Liver (tissue), 3 donors: ENCODE measurements around the gene CXCR1.

Source experiments
- EGR1 ChIP-seq, 2 donors: IDR thresholded peaks; 2 replicates each; pipeline ENCODE4 v1.6.1; 2016 to 2018; ENCODE audit warnings: antibody characterized with exemption in 2 of 2, low read depth in 2 of 2
- FOXA1 ChIP-seq: IDR thresholded peaks from 2 replicates; pipeline ENCODE4 v1.6.1; 2016; ENCODE audit warnings: antibody characterized with exemption
- GABPA ChIP-seq, 2 donors: IDR thresholded peaks in 1 of 2; conservative IDR thresholded peaks in 1 of 2; 2 replicates each; pipeline ENCODE4 v1.6.1; 2016; ENCODE audit warnings: antibody characterized with exemption in 2 of 2, mild to moderate bottlenecking in 1 of 2, moderate library complexity in 1 of 2
- HNF4A ChIP-seq, 2 donors: conservative IDR thresholded peaks; 2 replicates each; pipeline ENCODE4 v1.6.1; 2016; ENCODE audit warnings: antibody characterized with exemption in 2 of 2, mild to moderate bottlenecking in 2 of 2
- HNF4G ChIP-seq: IDR thresholded peaks from 2 replicates; pipeline ENCODE4 v1.6.1; 2016; ENCODE audit warnings: antibody characterized with exemption
- MAX ChIP-seq: IDR thresholded peaks from 2 replicates; pipeline ENCODE4 v1.6.1; 2016; ENCODE audit warnings: antibody characterized with exemption
- NR2F2 ChIP-seq: IDR thresholded peaks from 2 replicates; pipeline ENCODE4 v1.6.1; 2016; ENCODE audit warnings: antibody characterized with exemption
- RAD21 ChIP-seq, 2 donors: IDR thresholded peaks; 2 replicates each; pipeline ENCODE4 v1.6.1; 2016; ENCODE audit warnings: antibody characterized with exemption in 2 of 2, mild to moderate bottlenecking in 2 of 2
- RXRA ChIP-seq, 2 donors: IDR thresholded peaks; 2 replicates each; pipeline ENCODE4 v1.6.1; 2017 to 2018; ENCODE audit warnings: antibody characterized with exemption in 2 of 2, mild to moderate bottlenecking in 1 of 2
- YY1 ChIP-seq: IDR thresholded peaks from 2 replicates; pipeline ENCODE4 v1.6.1; 2016; ENCODE audit warnings: antibody characterized with exemption, mild to moderate bottlenecking
- ZBTB33 ChIP-seq: IDR thresholded peaks from 2 replicates; pipeline ENCODE4 v1.6.1; 2016; ENCODE audit warnings: antibody characterized with exemption
- TF ChIP-seq, protein P1 (sequence below): IDR thresholded peaks from 2 replicates; pipeline ENCODE4 v1.6.1; 2016; ENCODE audit warnings: antibody characterized with exemption, mild to moderate bottlenecking
- TF ChIP-seq, protein P2 (sequence below): fragments of 150-350 bp; IDR thresholded peaks from 2 replicates; pipeline ENCODE4 v1.5.1; 2017; ENCODE audit warnings: improper control_type of control experiment, low read depth, low read length; ENCODE audit not compliant: missing input control
- TF ChIP-seq, protein P3 (sequence below): IDR thresholded peaks from 2 replicates; pipeline ENCODE4 v1.6.1; 2016; ENCODE audit warnings: antibody characterized with exemption
- donor health status: healthy.
- donor health status: healthy.

DNA sequence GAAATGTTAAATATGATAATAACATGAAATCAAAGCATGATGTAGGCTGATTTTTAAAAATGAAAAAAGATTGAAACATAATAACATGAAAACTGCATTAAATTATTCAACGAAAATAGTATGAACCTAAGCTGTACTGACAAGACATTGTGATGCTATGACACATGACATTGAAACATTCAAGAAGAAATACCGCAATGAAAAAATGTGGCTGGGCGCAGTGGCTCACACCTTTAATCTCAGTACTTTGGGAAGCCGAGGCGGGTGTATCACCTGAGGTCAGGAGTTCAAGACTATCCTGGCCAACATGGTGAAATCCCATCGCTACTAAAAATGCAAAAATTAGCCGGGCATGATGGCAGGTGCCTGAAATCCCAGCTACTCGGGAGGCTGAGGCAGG lies 14.6 kb downstream of the CXCR1 start:
- TF ChIP-seq, protein P1, sequence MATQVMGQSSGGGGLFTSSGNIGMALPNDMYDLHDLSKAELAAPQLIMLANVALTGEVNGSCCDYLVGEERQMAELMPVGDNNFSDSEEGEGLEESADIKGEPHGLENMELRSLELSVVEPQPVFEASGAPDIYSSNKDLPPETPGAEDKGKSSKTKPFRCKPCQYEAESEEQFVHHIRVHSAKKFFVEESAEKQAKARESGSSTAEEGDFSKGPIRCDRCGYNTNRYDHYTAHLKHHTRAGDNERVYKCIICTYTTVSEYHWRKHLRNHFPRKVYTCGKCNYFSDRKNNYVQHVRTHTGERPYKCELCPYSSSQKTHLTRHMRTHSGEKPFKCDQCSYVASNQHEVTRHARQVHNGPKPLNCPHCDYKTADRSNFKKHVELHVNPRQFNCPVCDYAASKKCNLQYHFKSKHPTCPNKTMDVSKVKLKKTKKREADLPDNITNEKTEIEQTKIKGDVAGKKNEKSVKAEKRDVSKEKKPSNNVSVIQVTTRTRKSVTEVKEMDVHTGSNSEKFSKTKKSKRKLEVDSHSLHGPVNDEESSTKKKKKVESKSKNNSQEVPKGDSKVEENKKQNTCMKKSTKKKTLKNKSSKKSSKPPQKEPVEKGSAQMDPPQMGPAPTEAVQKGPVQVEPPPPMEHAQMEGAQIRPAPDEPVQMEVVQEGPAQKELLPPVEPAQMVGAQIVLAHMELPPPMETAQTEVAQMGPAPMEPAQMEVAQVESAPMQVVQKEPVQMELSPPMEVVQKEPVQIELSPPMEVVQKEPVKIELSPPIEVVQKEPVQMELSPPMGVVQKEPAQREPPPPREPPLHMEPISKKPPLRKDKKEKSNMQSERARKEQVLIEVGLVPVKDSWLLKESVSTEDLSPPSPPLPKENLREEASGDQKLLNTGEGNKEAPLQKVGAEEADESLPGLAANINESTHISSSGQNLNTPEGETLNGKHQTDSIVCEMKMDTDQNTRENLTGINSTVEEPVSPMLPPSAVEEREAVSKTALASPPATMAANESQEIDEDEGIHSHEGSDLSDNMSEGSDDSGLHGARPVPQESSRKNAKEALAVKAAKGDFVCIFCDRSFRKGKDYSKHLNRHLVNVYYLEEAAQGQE = no peak
- TF ChIP-seq, protein P2, sequence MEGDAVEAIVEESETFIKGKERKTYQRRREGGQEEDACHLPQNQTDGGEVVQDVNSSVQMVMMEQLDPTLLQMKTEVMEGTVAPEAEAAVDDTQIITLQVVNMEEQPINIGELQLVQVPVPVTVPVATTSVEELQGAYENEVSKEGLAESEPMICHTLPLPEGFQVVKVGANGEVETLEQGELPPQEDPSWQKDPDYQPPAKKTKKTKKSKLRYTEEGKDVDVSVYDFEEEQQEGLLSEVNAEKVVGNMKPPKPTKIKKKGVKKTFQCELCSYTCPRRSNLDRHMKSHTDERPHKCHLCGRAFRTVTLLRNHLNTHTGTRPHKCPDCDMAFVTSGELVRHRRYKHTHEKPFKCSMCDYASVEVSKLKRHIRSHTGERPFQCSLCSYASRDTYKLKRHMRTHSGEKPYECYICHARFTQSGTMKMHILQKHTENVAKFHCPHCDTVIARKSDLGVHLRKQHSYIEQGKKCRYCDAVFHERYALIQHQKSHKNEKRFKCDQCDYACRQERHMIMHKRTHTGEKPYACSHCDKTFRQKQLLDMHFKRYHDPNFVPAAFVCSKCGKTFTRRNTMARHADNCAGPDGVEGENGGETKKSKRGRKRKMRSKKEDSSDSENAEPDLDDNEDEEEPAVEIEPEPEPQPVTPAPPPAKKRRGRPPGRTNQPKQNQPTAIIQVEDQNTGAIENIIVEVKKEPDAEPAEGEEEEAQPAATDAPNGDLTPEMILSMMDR = no peak
- TF ChIP-seq GABPA (IDR thresholded peaks at IDR 0.05 in 1 of 2, conservative IDR thresholded peaks at IDR 0.05 in 1 of 2) (no peak), FOXA1 (no peak), MAX (no peak), RAD21 (IDR thresholded peaks at IDR 0.05) (no peak), RXRA (IDR thresholded peaks at IDR 0.05) (no peak), NR2F2 (no peak), EGR1 (IDR thresholded peaks at IDR 0.05; ENCODE audit: low read depth in 2 of 2) (no peak), YY1 (no peak), HNF4G (no peak), HNF4A (conservative IDR thresholded peaks at IDR 0.05) (no peak), ZBTB33 (no peak)
- TF ChIP-seq, protein P3, sequence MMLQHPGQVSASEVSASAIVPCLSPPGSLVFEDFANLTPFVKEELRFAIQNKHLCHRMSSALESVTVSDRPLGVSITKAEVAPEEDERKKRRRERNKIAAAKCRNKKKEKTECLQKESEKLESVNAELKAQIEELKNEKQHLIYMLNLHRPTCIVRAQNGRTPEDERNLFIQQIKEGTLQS = no peak
